Panc1 (cell line): ENCODE results near the gene NELFB.

Experiments
- POLR2AphosphoS5 ChIP-seq: IDR thresholded peaks from 2 replicates; pipeline ENCODE4 v1.6.1; 2012; ENCODE audit warnings: mild to moderate bottlenecking, low read depth, low read length, moderate library complexity
- SIN3A ChIP-seq: IDR thresholded peaks from 2 replicates; pipeline ENCODE4 v1.6.1; 2012; ENCODE audit warnings: low read depth, mild to moderate bottlenecking, low read length, moderate library complexity, borderline replicate concordance; ENCODE audit not compliant: insufficient read depth
- TCF7L2 ChIP-seq: IDR thresholded peaks from 2 replicates; pipeline ENCODE4 v1.6.1; 2011; ENCODE audit warnings: mild to moderate bottlenecking, low read depth, low read length, inconsistent platforms
- TF ChIP-seq, protein P1 (sequence below): fragments of 450-650 bp; IDR thresholded peaks from 2 replicates; pipeline ENCODE4 v1.5.1; 2017; ENCODE audit warnings: mild to moderate bottlenecking

DNA sequence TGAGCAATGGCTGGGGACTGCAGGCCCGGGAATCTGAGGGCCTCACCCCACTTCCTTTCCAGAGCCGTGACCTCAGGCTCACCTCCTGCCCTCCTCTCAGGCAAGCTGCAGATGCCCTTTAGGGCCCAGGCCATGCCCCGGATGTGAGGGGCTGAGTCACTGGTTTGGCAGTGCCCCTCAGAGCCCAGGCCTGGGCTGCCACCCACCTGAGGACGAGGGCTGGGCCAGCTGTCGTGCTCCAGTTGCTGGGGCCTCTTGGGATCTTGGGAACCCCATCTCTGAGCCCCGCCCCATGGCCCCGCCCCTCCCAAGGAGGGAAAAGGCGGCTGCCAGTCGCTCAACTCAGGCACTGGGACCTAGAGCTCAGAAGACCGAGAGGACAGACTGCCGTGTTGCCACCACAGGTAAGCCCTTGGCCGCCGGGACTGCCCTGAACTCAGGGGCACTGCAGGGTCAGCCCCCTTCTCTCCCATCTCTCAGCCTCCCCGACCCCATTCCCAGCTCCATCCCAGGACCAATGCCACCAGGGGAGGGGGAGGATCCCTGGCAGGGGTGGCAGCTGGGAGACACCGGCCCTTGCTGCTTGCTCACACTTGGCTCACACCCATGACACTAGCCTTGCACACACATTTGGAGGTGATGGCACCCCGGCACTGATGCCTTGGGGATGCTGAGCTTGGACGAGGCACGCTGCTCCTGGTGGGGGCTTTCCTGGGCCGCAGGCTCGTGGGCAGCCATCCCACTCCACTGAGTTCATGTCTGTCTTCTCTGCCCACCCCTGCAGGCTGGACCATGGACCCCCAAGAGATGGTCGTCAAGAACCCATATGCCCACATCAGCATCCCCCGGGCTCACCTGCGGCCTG, 30.1 kb upstream of the NELFB start, which contains the start of gene CYSRT1:
- TF ChIP-seq POLR2AphosphoS5: no peak
- TF ChIP-seq, protein P1, sequence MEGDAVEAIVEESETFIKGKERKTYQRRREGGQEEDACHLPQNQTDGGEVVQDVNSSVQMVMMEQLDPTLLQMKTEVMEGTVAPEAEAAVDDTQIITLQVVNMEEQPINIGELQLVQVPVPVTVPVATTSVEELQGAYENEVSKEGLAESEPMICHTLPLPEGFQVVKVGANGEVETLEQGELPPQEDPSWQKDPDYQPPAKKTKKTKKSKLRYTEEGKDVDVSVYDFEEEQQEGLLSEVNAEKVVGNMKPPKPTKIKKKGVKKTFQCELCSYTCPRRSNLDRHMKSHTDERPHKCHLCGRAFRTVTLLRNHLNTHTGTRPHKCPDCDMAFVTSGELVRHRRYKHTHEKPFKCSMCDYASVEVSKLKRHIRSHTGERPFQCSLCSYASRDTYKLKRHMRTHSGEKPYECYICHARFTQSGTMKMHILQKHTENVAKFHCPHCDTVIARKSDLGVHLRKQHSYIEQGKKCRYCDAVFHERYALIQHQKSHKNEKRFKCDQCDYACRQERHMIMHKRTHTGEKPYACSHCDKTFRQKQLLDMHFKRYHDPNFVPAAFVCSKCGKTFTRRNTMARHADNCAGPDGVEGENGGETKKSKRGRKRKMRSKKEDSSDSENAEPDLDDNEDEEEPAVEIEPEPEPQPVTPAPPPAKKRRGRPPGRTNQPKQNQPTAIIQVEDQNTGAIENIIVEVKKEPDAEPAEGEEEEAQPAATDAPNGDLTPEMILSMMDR: no peak
- no peak for TF ChIP-seq SIN3A
- no peak for TF ChIP-seq TCF7L2
